Naive thymus-derived CD8-positive, alpha-beta T cell (primary cell): ENCODE data around the gene BLZF1. TPM values are rescaled to one million over a fixed set of nuclear protein-coding genes. Genes with fewer than 3 reads are reported as not detected.
A peak's percentile ranks its signal among the peaks of the same experiment; 100 is the strongest.
"Not testable (repeated sequence)": the region's sequence is repeated elsewhere in the genome, so short reads cannot be mapped to it uniquely, and the experiment has no call there.

Experiments
- ATAC-seq, 2 donors: fragments of 150-1000 bp; cut with Tn5 transposase in 1 of 2; sonication (Bioruptor Pico), chemical (Tn5 transposase) in 1 of 2; 1 replicate in 1 of 2; 2 replicates in 1 of 2; pipeline ENCODE4 v1.10.0; 2021; ENCODE audit warnings: mild to moderate bottlenecking in 2 of 2, moderate library complexity in 2 of 2
- POLR2A ChIA-PET: fragments of 350-600 bp; sonication (Branson Sonifier 250); formaldehyde crosslinking; loops from one replicate; lab custom pipeline; 2021; ENCODE audit warnings: antibody characterized with exemption; lab: Charles Lee
- DNase-seq, 10 donors: peaks; one replicate each; pipeline versions ENCODE4 v3.0.0 to v3.0.0-alpha.2; 2020 to 2022
- H3K27ac Mint-ChIP-seq, 10 donors: one replicate each; pipeline ENCODE4 v1.8.0; 2020 to 2022; ENCODE audit warnings: mild to moderate bottlenecking in 10 of 10, mixed read lengths in 10 of 10, moderate library complexity in 4 of 10, inconsistent platforms in 1 of 10
- H3K27me3 Mint-ChIP-seq, 5 donors: one replicate each; pipeline ENCODE4 v1.8.0; 2021 to 2022; ENCODE audit warnings: mixed read lengths in 5 of 5
- H3K36me3 Mint-ChIP-seq, 3 donors: one replicate each; pipeline ENCODE4 v1.8.0; 2020 to 2022; ENCODE audit warnings: mixed read lengths in 3 of 3, mild to moderate bottlenecking in 2 of 3, inconsistent platforms in 1 of 3
- H3K4me1 Mint-ChIP-seq, 4 donors: one replicate each; pipeline ENCODE4 v1.8.0; 2021 to 2022; ENCODE audit warnings: mixed read lengths in 4 of 4
- H3K4me3 Mint-ChIP-seq, 10 donors: one replicate each; pipeline ENCODE4 v1.8.0; 2020 to 2022; ENCODE audit warnings: mild to moderate bottlenecking in 10 of 10, mixed read lengths in 10 of 10, moderate library complexity in 6 of 10, inconsistent platforms in 1 of 10
- H3K9me3 Mint-ChIP-seq, 9 donors: one replicate each; pipeline ENCODE4 v1.8.0; 2020 to 2022; ENCODE audit warnings: mixed read lengths in 9 of 9, mild to moderate bottlenecking in 3 of 9, inconsistent platforms in 1 of 9, moderate library complexity in 1 of 9
- polyA plus RNA-seq, 3 donors: library from polyadenylated mRNA; unstranded; fragments of 300-500 nt; fragmentation: Illumina TruSeq; gene quantifications; one replicate each; pipeline ENCODE4 v1.2.3, GENCODE V29; 2021
- total RNA-seq, 8 experiments: library from RNA in 2 of 8; stranded (reverse) in 2 of 8; gene quantifications; one replicate each; pipeline ENCODE4 v1.2.3 and lab custom pipeline; 2021 to 2026

The BLZF1 gene
- total and polyA plus RNA-seq, 5 experiments from 2014 or later: 8.2 to 19.6 (median 10.4) TPM

GRCh38 chr1:169363046-169363730, 4.8 kb upstream of the BLZF1 start:
- Mint-ChIP-seq H3K36me3 (peaks cover 0 to 6% (median 5%) of the 10 kb centered on the region in 3 donors), H3K4me3 (peak overlapping the region in 2 of 10 donors; percentile 44 to 54), H3K27ac (peak overlapping the region in 7 of 10 donors; percentile 42 to 74 (median 60)), H3K9me3 (peaks cover 0 to 5% (median 0%) of the 10 kb centered on the region in 9 donors), H3K27me3 (no peaks in the 10 kb centered on the region), H3K4me1 (peaks cover 11 to 33% (median 22%) of the 10 kb centered on the region in 4 donors)
- DNase-seq (no peak), ATAC-seq (no peak)
- POLR2A ChIA-PET: no interaction called here

GRCh38 chr1:169364948-169365347, 3.0 kb upstream of the BLZF1 start:
- Mint-ChIP-seq H3K4me1 (peaks cover 11 to 43% (median 26%) of the 10 kb centered on the region in 4 donors), H3K27ac (peak overlapping the region in 6 of 10 donors; percentile 15 to 64 (median 50)), H3K36me3 (peaks cover 0 to 8% (median 8%) of the 10 kb centered on the region in 3 donors), H3K4me3 (peak overlapping the region in 1 of 10 donors; percentile 29), H3K27me3 (no peaks in the 10 kb centered on the region), H3K9me3 (peaks cover 0 to 5% (median 0%) of the 10 kb centered on the region in 9 donors)
- no peak for ATAC-seq
- POLR2A ChIA-PET: interaction anchor here (1.2 kb wide), 1 partner anchor 24 kb away, joined by 3 read pairs; no protein-coding TSS in a partner anchor
- DNase-seq: no peak

- peaks cover 0 to 5% (median 0%) of the 10 kb centered on the region in 9 donors for H3K9me3 Mint-ChIP-seq
- ATAC-seq: peak in 1 of 2 donors; percentile 8
- H3K27me3 Mint-ChIP-seq: no peaks in the 10 kb centered on the region
- POLR2A ChIA-PET: interaction anchor here (0.6 to 1.7 kb wide), 5 partner anchors 12 to 1431 kb away, joined by 3 to 9 read pairs (median 3); partner anchors contain the start of genes METTL18 and SLC19A2
- peak in 1 of 10 donors; percentile 62 for DNase-seq
- peaks cover 0 to 26% (median 15%) of the 10 kb centered on the region in 3 donors for H3K36me3 Mint-ChIP-seq
- no peak overlapping the region for H3K4me3 Mint-ChIP-seq
- peaks cover 13 to 53% (median 32%) of the 10 kb centered on the region in 4 donors for H3K4me1 Mint-ChIP-seq
- H3K27ac Mint-ChIP-seq: no peak overlapping the region
Observed at GRCh38 chr1:169367096-169367685, 804 bp upstream of the BLZF1 start.

- Mint-ChIP-seq H3K27me3 (no peaks in the 10 kb centered on the region), H3K4me1 (peaks cover 13 to 46% (median 32%) of the 10 kb centered on the region in 4 donors), H3K4me3 (no peak overlapping the region), H3K27ac (no peak overlapping the region), H3K36me3 (peaks cover 5 to 36% (median 16%) of the 10 kb centered on the region in 3 donors), H3K9me3 (peaks cover 0 to 5% (median 0%) of the 10 kb centered on the region in 9 donors)
- peak in 8 of 10 donors; percentile 8 to 58 (median 20) for DNase-seq
- POLR2A ChIA-PET: interaction anchor here (0.7 to 1.7 kb wide), 7 partner anchors 13 to 1432 kb away, joined by 3 to 9 read pairs (median 3); partner anchors contain the start of genes CCDC181, METTL18 and SCYL3
- ATAC-seq: peak; percentile 6 to 11
Observed at GRCh38 chr1:169368406-169368769, 393 bp downstream of the BLZF1 start.

- Mint-ChIP-seq H3K4me3 (peak overlapping the region in 5 of 10 donors; percentile 5 to 30 (median 13)), H3K9me3 (no peaks in the 10 kb centered on the region), H3K27me3 (no peaks in the 10 kb centered on the region), H3K36me3 (peaks cover 5 to 39% (median 18%) of the 10 kb centered on the region in 3 donors), H3K27ac (peak overlapping the region in 6 of 10 donors; percentile 22 to 65 (median 50)), H3K4me1 (peaks cover 7 to 28% (median 21%) of the 10 kb centered on the region in 4 donors)
- ATAC-seq (no peak), DNase-seq (peak in 1 of 10 donors; percentile 34)
- POLR2A ChIA-PET: interaction anchor here (0.7 kb wide), 1 partner anchor 970 kb away, joined by 5 read pairs; no protein-coding TSS in a partner anchor
Observed at GRCh38 chr1:169371404-169371803, 3.4 kb downstream of the BLZF1 start.

GRCh38 chr1:169381162-169381561, 13.2 kb downstream of the BLZF1 start:
- Mint-ChIP-seq H3K4me3 (no peak overlapping the region), H3K36me3 (peaks cover 14 to 45% (median 28%) of the 10 kb centered on the region in 3 donors), H3K9me3 (no peaks in the 10 kb centered on the region), H3K27me3 (no peaks in the 10 kb centered on the region), H3K4me1 (peaks cover 0 to 3% (median 0%) of the 10 kb centered on the region in 4 donors), H3K27ac (no peak overlapping the region)
- ATAC-seq: no peak
- POLR2A ChIA-PET: no interaction called here
- DNase-seq: no peak

- H3K9me3 Mint-ChIP-seq: no peaks in the 10 kb centered on the region
- no peak for ATAC-seq
- peaks cover 13 to 41% (median 22%) of the 10 kb centered on the region in 3 donors for H3K36me3 Mint-ChIP-seq
- no peak overlapping the region for H3K4me3 Mint-ChIP-seq
- no peaks in the 10 kb centered on the region for H3K4me1 Mint-ChIP-seq
- H3K27ac Mint-ChIP-seq: no peak overlapping the region
- POLR2A ChIA-PET: no interaction called here
- no peak for DNase-seq
- no peaks in the 10 kb centered on the region for H3K27me3 Mint-ChIP-seq
Observed at GRCh38 chr1:169383449-169383848, 15.5 kb downstream of the BLZF1 start.

GRCh38 chr1:169387399-169387798, 19.4 kb downstream of the BLZF1 start:
- POLR2A ChIA-PET: no interaction called here

GRCh38 chr1:169390303-169390702, 22.3 kb downstream of the BLZF1 start:
- DNase-seq: no peak
- POLR2A ChIA-PET: no interaction called here
- Mint-ChIP-seq H3K27ac (no peak overlapping the region), H3K36me3 (peaks cover 27 to 71% (median 65%) of the 10 kb centered on the region in 3 donors), H3K9me3 (no peaks in the 10 kb centered on the region), H3K27me3 (no peaks in the 10 kb centered on the region), H3K4me3 (no peak overlapping the region), H3K4me1 (peaks cover 0 to 3% (median 0%) of the 10 kb centered on the region in 4 donors)
- ATAC-seq: no peak

More at GRCh38 chr1:169387399-169387798, 19.4 kb downstream of the BLZF1 start:
- Mint-ChIP-seq H3K27ac (no peak overlapping the region), H3K36me3 (peaks cover 18 to 51% (median 48%) of the 10 kb centered on the region in 3 donors), H3K27me3 (no peaks in the 10 kb centered on the region), H3K9me3 (no peaks in the 10 kb centered on the region), H3K4me1 (peaks cover 0 to 3% (median 0%) of the 10 kb centered on the region in 4 donors), H3K4me3 (no peak overlapping the region)
- ATAC-seq: no peak
- DNase-seq: no peak

GRCh38 chr1:169392406-169392805, 24.4 kb downstream of the BLZF1 start:
- no peak for ATAC-seq
- Mint-ChIP-seq H3K36me3 (peaks cover 23 to 76% (median 69%) of the 10 kb centered on the region in 3 donors), H3K4me1 (peaks cover 0 to 3% (median 0%) of the 10 kb centered on the region in 4 donors), H3K27ac (no peak overlapping the region), H3K27me3 (no peaks in the 10 kb centered on the region), H3K4me3 (no peak overlapping the region), H3K9me3 (no peaks in the 10 kb centered on the region)
- POLR2A ChIA-PET: no interaction called here
- no peak for DNase-seq

- POLR2A ChIA-PET: no interaction called here
- Mint-ChIP-seq H3K27ac (no peak overlapping the region), H3K27me3 (no peaks in the 10 kb centered on the region), H3K4me3 (no peak overlapping the region), H3K36me3 (peaks cover 15 to 56% (median 39%) of the 10 kb centered on the region in 3 donors), H3K9me3 (peaks cover 0 to 16% (median 8%) of the 10 kb centered on the region in 9 donors), H3K4me1 (peaks cover 0 to 2% (median 0%) of the 10 kb centered on the region in 4 donors)
- ATAC-seq: no peak
- no peak for DNase-seq
Observed at GRCh38 chr1:169395955-169396354, 28.0 kb downstream of the BLZF1 start.

GRCh38 chr1:169402578-169402977, 34.6 kb downstream of the BLZF1 start:
- H3K4me3 Mint-ChIP-seq, DNase-seq, H3K27ac Mint-ChIP-seq, H3K4me1 Mint-ChIP-seq, H3K27me3 Mint-ChIP-seq, POLR2A ChIA-PET, ATAC-seq: not testable (repeated sequence)
- H3K36me3 Mint-ChIP-seq: peaks cover 0 to 38% (median 17%) of the 10 kb centered on the region in 3 donors
- H3K9me3 Mint-ChIP-seq: peaks cover 10 to 74% (median 52%) of the 10 kb centered on the region in 9 donors
